Measurements from ENCODE around the gene ELL. TPM values are rescaled to one million over a fixed set of nuclear protein-coding genes. Genes with fewer than 3 reads are reported as not detected.

Gene ELL
- total and polyA plus RNA-seq, 9 of the 15 experiments (the other 6 are each of a cell fraction or from before 2014, with no cell fraction given) = 0.24 to 22.5 (median 4.1) TPM

GRCh38 chr19:18456974-18457373, 64.9 kb downstream of the ELL start:
- in situ Hi-C loops (cut with MboI) = no loop called here
- H3K4me1 ChIP-seq (replicated peaks in 1 of 2; ENCODE audit: control insufficient read depth in 2 of 2, insufficient read depth in 2 of 2, low read length in 2 of 2) = peaks cover 0 to 19% of the 10 kb centered on the region in 2 experiments; a peak in 2 of 5 replicates

More at GRCh38 chr19:18456974-18457373, 64.9 kb downstream of the ELL start:
- Histone ChIP-seq H3K27ac (ENCODE audit: extremely low read depth, low read depth, low read length) (no peak overlapping the region), H2AFZ (ENCODE audit: low read depth, low read length) (no peak overlapping the region), H3K36me3 (ENCODE audit: control insufficient read depth, insufficient read depth, low read length) (peaks cover 69% of the 10 kb centered on the region), H3K4me3 (no peak overlapping the region), H3K27me3 (ENCODE audit: control insufficient read depth in 2 of 2, insufficient read depth in 2 of 2, low read length in 2 of 2) (no peaks in the 10 kb centered on the region), H4K20me1 (replicated peaks; ENCODE audit: control insufficient read depth, insufficient read depth, low read length) (peaks cover 3% of the 10 kb centered on the region; the same call in 1 of the 2 replicates), H3K9me1 (ENCODE audit: control insufficient read depth, insufficient read depth, low read length) (no peaks in the 10 kb centered on the region), H3K9ac (ENCODE audit: insufficient read depth in 1 of 2, low read depth in 2 of 2, low read length in 2 of 2) (no peak overlapping the region), H3K79me2 (ENCODE audit: control insufficient read depth, insufficient read depth, low read length) (no peaks in the 10 kb centered on the region; the same call in 2 of the 3 replicates), H3K4me2 (ENCODE audit: insufficient read depth, low read length) (no peak overlapping the region), H3K9me3 (replicated peaks; ENCODE audit: control insufficient read depth, insufficient read depth, low read depth, low read length) (no peaks in the 10 kb centered on the region)
- ChIA-PET CTCF (ENCODE audit: low intra/inter-chr PET ratio) (no interaction called here), POLR2A (interaction anchor here (0.7 to 1.3 kb wide), 5 partner anchors 10 to 69 kb away, joined by 3 to 6 read pairs (median 3); no protein-coding TSS in a partner anchor)
- FAIRE-seq (no peak), ATAC-seq (no peak), DNase-seq (ENCODE audit: extremely low read depth in 1 of 4, low spot score in 3 of 4) (no peak)
- TF ChIP-seq GTF2B (IDR thresholded peaks at IDR 0.05; ENCODE audit: extremely low read depth, insufficient read length) (no peak), ZNF165 (CRISPR knock-in tag; IDR thresholded peaks at IDR 0.05; ENCODE audit: borderline replicate concordance) (no peak), NUFIP1 (IDR thresholded peaks at IDR 0.05; ENCODE audit: partially characterized antibody) (no peak), POLR2G (IDR thresholded peaks at IDR 0.05; ENCODE audit: low read depth, low read length) (peak; percentile 37; the same call in 1 of the 2 replicates), ZSCAN29 (IDR thresholded peaks at IDR 0.05) (no peak), ZBTB26 (CRISPR knock-in tag; IDR thresholded peaks at IDR 0.05) (no peak)
- WGBS (ENCODE audit: insufficient coverage, low coverage, missing lambda C conversion rate) = 94% methylated on average over 8 of the region's 9 CpGs
- intact Hi-C loops (cut with micrococcal nuclease) = no loop called here
- no TSS peak for BruUV-seq (replicated peaks)
